Body of pancreas (tissue), 4 donors: Measurements from ENCODE around the gene SALL3.

Source experiments
- CTCF ChIP-seq, 7 experiments: fragments of 450-650 bp in 4 of 7; fragments of 200-600 bp in 3 of 7; sonication (generic) in 3 of 7; IDR thresholded peaks; one replicate each; pipeline ENCODE4 v1.5.1; 2016 to 2019; ENCODE audit warnings: antibody characterized with exemption in 7 of 7
- POLR2A ChIP-seq, 3 donors: fragments of 450-650 bp; IDR thresholded peaks; one replicate each; pipeline ENCODE4 v1.6.1; 2016; ENCODE audit warnings: antibody characterized with exemption in 3 of 3, mild to moderate bottlenecking in 2 of 3

DNA sequence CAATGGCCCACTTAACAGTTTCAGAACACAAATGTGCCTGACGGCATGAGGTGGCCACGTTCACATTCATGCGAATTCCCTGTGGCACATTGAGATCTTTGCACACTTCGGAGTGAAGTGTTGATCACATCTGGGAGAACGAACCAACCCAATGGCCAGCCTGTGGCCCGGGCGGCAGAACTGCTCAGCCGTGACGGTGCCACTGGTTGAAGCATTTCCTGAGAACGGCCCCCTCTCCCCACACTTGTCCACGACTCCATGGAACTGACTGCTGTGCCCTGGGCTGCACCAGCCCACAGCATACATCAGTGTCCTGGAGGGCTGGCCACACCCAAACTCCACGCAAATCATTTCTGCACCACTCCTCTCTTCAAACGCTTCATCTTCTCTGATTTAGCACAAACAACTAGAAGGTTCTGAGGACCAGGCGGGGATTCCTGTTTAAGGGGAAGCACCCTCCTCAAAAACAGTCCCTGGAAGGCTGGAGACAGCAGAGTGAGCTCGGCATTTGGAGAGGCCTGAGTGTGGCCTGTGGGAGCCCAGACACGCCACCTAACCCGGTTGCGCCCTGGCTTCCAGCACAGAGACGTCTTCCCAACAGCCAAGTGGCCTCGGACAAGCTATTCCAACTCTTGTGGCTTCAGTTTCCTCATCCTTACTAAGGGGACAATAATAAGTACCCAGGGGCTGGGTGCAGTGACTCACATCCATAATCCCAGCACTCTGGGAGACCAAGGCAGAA is 9.9 kb upstream of the SALL3 start:
- TF ChIP-seq CTCF (IDR thresholded peaks at IDR 0.05) (no peak), POLR2A (IDR thresholded peaks at IDR 0.05) (no peak)
